GM12874 (cell line): ENCODE results near the gene CHRND.

Source experiments
- CTCF ChIP-seq: IDR thresholded peaks from 2 replicates; pipeline ENCODE4 v1.5.1; 2011; ENCODE audit warnings: low read depth, mild to moderate bottlenecking, control low read depth, low read length, moderate library complexity; ENCODE audit not compliant: insufficient read depth

CHRND gene

DNA sequence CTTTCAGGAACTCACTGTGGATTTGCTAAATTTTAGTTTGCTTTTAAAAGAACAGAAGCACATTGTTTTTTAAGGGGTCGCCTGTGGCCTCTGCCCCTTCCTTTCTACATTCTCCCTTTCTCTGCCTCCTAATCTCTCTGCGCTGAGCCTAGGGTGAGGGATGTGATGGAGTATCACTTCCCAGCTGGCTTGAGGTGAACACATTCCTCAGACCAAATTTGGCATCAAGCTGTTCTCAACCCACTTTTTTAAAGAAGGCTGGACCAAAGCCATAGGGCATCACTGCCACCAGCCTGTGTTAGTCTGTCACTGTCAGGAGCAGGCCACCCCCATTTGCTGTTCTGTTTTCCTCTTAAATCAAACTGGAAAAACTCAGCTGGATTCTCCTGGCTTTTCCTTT is 51.9 kb downstream of the CHRND start:
- TF ChIP-seq CTCF = no peak

- TF ChIP-seq CTCF = no peak
Measured at GRCh38 chr2:232578626-232579025, 52.7 kb downstream of the CHRND start.

GRCh38 chr2:232580648-232580981 is 54.7 kb downstream of the CHRND start:
- TF ChIP-seq CTCF = no peak

- TF ChIP-seq CTCF = no peak
Measured at GRCh38 chr2:232581725-232582124, 55.8 kb downstream of the CHRND start.

GRCh38 chr2:232584238-232584637 is 58.3 kb downstream of the CHRND start:
- no peak for TF ChIP-seq CTCF
